MCF 10A (cell line): ENCODE measurements around the gene AFTPH. TPM values are rescaled to one million over a fixed set of nuclear protein-coding genes. Genes with fewer than 3 reads are reported as not detected.

Experiments used
- BruUV-seq: library from RNA; stranded (reverse); fragments of 400-500 nt; replicated peaks from 2 replicates; lab custom pipeline; 2021; lab: Mats Ljungman, UMichigan
- CTCF ChIA-PET: fragments of 300-600 bp; sonication (Branson Sonifier 250); formaldehyde crosslinking; extraction: SDS; loops from one replicate; lab custom pipeline; 2021; ENCODE audit warnings: antibody characterized with exemption, inconsistent platforms; lab: Yijun Ruan, JAX
- POLR2A ChIA-PET: fragments of 300-600, 350-650 bp; sonication (Branson Sonifier 250); formaldehyde crosslinking; extraction: SDS; loops from one replicate; lab custom pipeline; 2020; ENCODE audit warnings: antibody characterized with exemption, inconsistent platforms; lab: Yijun Ruan, JAX
- DNase-seq: peaks from one replicate; pipeline ENCODE4 v3.0.0-alpha.2; 2018; ENCODE audit not compliant: unreplicated experiment
- H3K27ac Mint-ChIP-seq: one replicate; pipeline ENCODE4 v1.8.0; 2022; ENCODE audit warnings: mild to moderate bottlenecking, low read depth, mixed read lengths; ENCODE audit not compliant: unreplicated experiment
- H3K27me3 Mint-ChIP-seq: one replicate; pipeline ENCODE4 v1.8.0; 2022; ENCODE audit warnings: mixed read lengths; ENCODE audit not compliant: insufficient read depth, unreplicated experiment
- H3K36me3 Mint-ChIP-seq: one replicate; pipeline ENCODE4 v1.8.0; 2022; ENCODE audit warnings: mild to moderate bottlenecking, moderate library complexity, mixed read lengths; ENCODE audit not compliant: insufficient read depth, unreplicated experiment
- H3K4me1 Mint-ChIP-seq: one replicate; pipeline ENCODE4 v1.8.0; 2022; ENCODE audit warnings: mixed read lengths; ENCODE audit not compliant: insufficient read depth, unreplicated experiment
- H3K4me3 Mint-ChIP-seq: one replicate; pipeline ENCODE4 v1.8.0; 2022; ENCODE audit warnings: mild to moderate bottlenecking, moderate library complexity, mixed read lengths; ENCODE audit not compliant: unreplicated experiment
- H3K9me3 Mint-ChIP-seq: one replicate; pipeline ENCODE4 v1.8.0; 2022; ENCODE audit warnings: mixed read lengths; ENCODE audit not compliant: unreplicated experiment
- intact Hi-C: fragments of 100-400 bp; cut with micrococcal nuclease; formaldehyde crosslinking; loops from 2 replicates; pipeline ENCODE4 v1.14.1; 2022
- total RNA-seq: library from RNA; stranded (reverse); gene quantifications from 2 replicates; pipeline ENCODE4 v1.2.3, GENCODE V29; 2022
- TF ChIP-seq, protein P1 (sequence below): fragments of 200-600 bp; IDR thresholded peaks from one replicate; pipeline ENCODE4 v1.8.0; 2022; ENCODE audit warnings: antibody characterized with exemption, mild to moderate bottlenecking; ENCODE audit not compliant: unreplicated experiment

AFTPH gene
- total RNA-seq, 1 experiment from 2014 or later: 24.7 TPM

DNA sequence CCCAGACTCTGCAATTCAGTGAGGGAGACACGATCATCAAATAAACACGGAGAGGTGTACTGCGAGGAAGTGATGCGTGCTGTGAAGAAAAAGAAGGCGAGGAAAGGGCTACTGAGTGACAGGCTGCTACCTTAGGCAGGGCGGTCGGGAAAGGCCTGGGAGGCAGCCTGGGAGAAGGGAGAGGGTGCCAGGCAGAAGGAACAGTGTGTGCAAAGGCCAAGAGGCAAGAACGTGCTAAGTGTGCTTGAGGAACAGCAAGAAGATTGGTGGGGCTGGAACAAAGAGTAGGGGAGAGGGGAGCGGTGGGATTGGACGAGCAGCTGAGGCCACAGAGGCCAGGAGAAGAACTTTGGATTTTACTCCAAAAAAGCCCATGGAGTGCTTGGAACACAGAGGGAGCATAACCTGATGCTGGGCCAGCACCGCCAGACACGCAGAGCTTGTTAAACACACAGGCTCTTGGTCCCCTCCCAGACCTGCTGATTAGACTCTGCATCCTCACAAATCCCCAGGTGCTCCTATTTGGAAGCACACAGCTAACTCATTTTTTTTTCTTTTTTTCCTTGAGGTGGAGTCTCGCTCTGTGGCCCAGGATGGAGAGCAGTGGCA lies 99.2 kb downstream of the AFTPH start:
- Mint-ChIP-seq H3K27ac (no peak overlapping the region), H3K4me1 (no peaks in the 10 kb centered on the region), H3K9me3 (no peaks in the 10 kb centered on the region), H3K27me3 (no peaks in the 10 kb centered on the region), H3K36me3 (peaks cover 6% of the 10 kb centered on the region), H3K4me3 (no peak overlapping the region)
- ChIA-PET POLR2A (no interaction called here), CTCF (interaction anchor here (0.6 kb wide), 1 partner anchor 52 kb away, joined by 3 read pairs; no protein-coding TSS in a partner anchor)
- DNase-seq: no peak
- no TSS peak for BruUV-seq
- TF ChIP-seq, protein P1, sequence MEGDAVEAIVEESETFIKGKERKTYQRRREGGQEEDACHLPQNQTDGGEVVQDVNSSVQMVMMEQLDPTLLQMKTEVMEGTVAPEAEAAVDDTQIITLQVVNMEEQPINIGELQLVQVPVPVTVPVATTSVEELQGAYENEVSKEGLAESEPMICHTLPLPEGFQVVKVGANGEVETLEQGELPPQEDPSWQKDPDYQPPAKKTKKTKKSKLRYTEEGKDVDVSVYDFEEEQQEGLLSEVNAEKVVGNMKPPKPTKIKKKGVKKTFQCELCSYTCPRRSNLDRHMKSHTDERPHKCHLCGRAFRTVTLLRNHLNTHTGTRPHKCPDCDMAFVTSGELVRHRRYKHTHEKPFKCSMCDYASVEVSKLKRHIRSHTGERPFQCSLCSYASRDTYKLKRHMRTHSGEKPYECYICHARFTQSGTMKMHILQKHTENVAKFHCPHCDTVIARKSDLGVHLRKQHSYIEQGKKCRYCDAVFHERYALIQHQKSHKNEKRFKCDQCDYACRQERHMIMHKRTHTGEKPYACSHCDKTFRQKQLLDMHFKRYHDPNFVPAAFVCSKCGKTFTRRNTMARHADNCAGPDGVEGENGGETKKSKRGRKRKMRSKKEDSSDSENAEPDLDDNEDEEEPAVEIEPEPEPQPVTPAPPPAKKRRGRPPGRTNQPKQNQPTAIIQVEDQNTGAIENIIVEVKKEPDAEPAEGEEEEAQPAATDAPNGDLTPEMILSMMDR: no peak
- intact Hi-C loops: no loop called here

DNA sequence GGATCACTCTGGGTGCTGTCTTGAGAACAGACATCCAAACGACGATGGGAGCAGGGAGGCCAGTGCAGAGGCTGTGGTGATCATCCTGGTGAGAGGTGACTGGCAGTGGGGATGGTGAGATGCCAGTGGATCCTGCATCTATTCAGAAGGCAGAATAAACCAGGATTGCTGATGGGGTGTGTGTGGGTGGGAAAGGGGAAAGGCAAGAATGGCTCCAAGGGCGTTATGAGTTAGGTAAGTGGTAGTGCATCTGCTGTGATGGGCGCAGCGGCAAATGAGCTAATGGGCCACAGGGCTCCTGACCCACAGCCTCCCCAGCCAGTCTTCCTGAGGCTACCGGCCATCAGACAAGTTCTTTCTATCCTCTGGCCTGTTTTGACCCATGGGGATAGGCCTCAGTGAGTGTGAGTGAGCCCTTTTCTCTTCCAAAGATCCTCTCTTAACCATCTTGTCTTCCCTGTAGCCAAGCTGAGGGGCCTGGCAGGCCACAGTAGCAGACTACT lies 100.0 kb downstream of the AFTPH start:
- peaks cover 11% of the 10 kb centered on the region for H3K36me3 Mint-ChIP-seq
- H3K27me3 Mint-ChIP-seq: no peaks in the 10 kb centered on the region
- DNase-seq: no peak
- BruUV-seq: no TSS peak
- intact Hi-C loops: no loop called here
- TF ChIP-seq, protein P1: no peak
- ChIA-PET CTCF (interaction anchor here (0.6 kb wide), 1 partner anchor 53 kb away, joined by 3 read pairs; no protein-coding TSS in a partner anchor), POLR2A (no interaction called here)
- no peaks in the 10 kb centered on the region for H3K4me1 Mint-ChIP-seq
- no peak overlapping the region for H3K4me3 Mint-ChIP-seq
- H3K27ac Mint-ChIP-seq: no peak overlapping the region
- H3K9me3 Mint-ChIP-seq: no peaks in the 10 kb centered on the region

DNA sequence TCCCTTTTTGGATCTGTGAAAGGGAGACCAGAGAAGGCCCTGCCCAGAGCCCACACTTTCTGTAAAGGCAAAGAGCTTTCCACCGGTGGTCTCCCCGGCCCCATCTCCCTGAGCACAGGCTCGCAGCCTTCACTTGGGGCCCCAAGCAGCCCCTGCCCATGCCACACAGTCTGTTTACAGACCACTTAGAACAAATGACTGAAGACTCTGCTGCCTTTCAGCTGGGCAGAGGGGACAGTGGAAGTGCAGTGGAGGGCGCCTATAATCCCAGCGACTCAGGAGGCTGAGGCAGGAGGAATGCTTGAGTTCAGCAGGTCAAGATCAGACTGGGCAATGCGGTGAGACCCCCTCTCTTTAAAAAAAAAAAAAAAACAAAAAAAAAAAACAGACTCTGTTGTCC lies 100.7 kb downstream of the AFTPH start:
- H3K4me3 Mint-ChIP-seq: no peak overlapping the region
- TF ChIP-seq, protein P1: no peak
- H3K36me3 Mint-ChIP-seq: peaks cover 17% of the 10 kb centered on the region
- BruUV-seq: no TSS peak
- no peak for DNase-seq
- ChIA-PET CTCF (no interaction called here), POLR2A (interaction anchor here (0.6 kb wide), 1 partner anchor 564 kb away, joined by 3 read pairs; no protein-coding TSS in a partner anchor)
- intact Hi-C loops: no loop called here
- no peaks in the 10 kb centered on the region for H3K9me3 Mint-ChIP-seq
- H3K27ac Mint-ChIP-seq: no peak overlapping the region
- no peaks in the 10 kb centered on the region for H3K4me1 Mint-ChIP-seq
- H3K27me3 Mint-ChIP-seq: no peaks in the 10 kb centered on the region

DNA sequence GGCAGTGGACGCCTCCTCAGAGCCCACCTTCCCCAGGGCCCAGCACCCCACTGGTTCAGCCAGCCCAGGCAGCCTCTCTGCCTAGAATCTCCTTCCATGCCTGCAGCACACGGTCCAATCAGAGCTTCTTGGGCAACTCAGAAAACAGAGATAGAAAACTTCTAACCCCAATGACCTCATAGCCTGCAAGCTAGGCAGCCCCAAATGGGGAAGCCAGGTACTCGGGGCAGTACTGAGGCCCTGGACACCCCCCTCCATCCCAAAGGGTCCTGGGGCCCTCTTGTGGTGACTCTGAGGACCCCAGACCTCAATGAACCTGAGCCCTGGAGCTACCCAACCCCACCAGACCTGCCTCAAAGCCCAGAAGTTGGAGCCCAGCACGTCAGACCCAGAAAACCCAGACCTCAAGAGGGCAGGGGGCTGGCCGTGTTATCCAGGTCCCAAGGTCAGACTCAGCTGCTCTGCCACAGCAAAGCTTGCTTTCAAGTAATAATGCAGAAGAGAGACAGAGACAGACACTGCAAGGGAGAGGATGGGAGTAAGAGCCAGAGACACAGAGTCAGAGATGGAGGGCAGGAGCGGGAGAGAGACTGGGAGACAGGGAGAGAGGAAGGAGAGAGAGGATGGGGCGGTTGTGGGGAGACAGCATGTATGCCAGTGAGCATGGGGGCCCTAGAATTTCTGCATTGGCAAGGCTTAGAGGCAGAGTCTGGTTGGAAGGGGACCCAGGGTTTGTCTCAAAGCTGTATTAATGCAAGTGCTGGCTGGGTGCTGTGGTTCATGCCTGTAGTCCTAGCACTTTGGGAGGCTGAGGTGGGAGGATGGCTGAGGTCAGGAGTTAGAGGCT lies 101.4 kb downstream of the AFTPH start:
- TF ChIP-seq, protein P1: no peak
- DNase-seq: no peak
- no peaks in the 10 kb centered on the region for H3K27me3 Mint-ChIP-seq
- no TSS peak for BruUV-seq
- intact Hi-C loops: no loop called here
- ChIA-PET POLR2A (interaction anchor here (0.6 to 0.9 kb wide), 3 partner anchors 17 to 564 kb away, joined by 3 read pairs; no protein-coding TSS in a partner anchor), CTCF (interaction anchor here (0.8 to 0.9 kb wide), 2 partner anchors 9 to 164 kb away, joined by 3 read pairs; no protein-coding TSS in a partner anchor)
- peaks cover 18% of the 10 kb centered on the region for H3K36me3 Mint-ChIP-seq
- no peaks in the 10 kb centered on the region for H3K9me3 Mint-ChIP-seq
- no peaks in the 10 kb centered on the region for H3K4me1 Mint-ChIP-seq
- H3K27ac Mint-ChIP-seq: no peak overlapping the region
- no peak overlapping the region for H3K4me3 Mint-ChIP-seq
